NCI-H1048 (cell line): ENCODE results near the gene MPRIP.
"Not testable (repeated sequence)": the region's sequence is repeated elsewhere in the genome, so short reads cannot be mapped to it uniquely, and the experiment has no call there.

Experiments used
- DNase-seq: peaks from one replicate; lab custom pipeline; 2025; lab: John Stamatoyannopoulos, UW

Gene MPRIP

DNA sequence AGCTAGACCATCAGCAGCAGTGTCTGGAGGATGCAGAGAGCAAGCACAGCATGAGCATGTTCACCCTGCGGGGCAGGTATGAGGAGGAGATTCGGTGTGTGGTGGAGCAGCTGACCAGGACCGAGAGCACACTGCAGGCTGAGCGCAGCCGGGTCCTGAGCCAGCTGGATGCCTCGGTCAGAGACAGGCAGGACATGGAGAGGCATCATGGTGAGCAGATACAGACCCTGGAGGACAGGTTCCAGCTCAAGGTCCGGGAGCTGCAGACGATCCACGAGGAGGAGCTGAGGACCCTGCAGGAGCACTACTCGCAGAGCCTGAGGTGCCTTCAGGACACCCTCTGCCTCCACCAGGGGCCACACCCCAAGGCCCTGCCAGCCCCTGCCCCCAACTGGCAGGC, 125.1 kb downstream of the MPRIP start:
- no peak for DNase-seq

DNA sequence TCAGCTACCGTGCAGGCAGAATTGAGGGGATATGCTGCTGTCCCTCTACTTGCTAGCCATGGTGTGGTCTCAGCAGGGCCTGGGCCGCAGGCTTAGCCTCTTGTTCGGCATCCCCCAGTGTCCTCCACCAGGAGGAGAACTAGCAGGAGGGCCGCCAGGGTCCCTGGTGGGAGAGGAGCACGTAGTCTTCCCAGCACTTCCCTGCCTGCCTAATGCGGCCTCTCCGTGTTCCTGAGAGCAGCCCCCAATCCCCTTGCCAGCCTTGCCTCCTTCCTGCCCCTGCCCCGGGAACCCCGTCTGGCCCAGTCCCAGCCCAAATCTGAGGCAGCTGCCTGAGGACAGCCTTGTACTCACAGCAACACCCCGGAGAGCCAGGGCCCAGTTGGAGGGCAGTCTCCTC, 125.7 kb downstream of the MPRIP start:
- DNase-seq: no peak

DNA sequence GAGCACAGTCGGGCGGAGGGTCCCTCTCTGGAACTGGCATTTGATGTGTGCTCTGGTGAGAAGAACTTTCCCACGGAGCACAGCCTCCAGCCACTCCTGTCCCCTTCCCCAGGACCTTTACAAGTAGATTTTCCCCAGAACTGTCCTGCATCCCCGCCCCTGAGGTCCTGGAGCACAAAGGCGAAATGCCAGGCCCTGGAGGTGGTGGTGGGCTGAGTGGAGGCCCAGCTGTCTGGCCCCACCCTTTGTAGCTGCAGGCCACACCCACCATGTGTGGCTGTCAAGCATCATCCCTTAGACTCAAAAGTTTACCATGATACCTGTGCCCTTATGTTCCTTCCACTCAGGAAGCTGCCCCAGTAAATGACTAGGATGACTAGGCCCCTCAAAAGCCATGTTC, 126.1 kb downstream of the MPRIP start:
- DNase-seq: no peak

DNA sequence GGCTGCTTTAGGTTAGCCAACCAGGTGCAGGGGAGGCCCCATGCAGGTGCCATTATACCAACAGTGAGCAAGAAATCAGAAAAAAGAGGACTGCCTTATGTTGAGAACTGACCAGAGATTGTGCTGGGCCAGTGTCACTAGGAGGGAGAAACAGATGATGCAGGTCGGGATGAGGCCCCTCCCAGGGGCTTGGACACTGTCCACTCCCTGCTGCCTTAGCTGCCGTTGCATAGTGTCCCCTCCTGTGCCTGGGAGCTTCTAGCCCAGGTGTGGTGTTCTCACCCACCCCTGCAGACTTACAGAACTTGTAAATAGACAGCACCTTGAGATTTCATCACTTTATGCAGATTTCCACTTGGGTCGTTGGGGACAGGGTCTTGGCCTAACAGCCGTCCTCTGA, 127.1 kb downstream of the MPRIP start:
- DNase-seq: no peak

DNA sequence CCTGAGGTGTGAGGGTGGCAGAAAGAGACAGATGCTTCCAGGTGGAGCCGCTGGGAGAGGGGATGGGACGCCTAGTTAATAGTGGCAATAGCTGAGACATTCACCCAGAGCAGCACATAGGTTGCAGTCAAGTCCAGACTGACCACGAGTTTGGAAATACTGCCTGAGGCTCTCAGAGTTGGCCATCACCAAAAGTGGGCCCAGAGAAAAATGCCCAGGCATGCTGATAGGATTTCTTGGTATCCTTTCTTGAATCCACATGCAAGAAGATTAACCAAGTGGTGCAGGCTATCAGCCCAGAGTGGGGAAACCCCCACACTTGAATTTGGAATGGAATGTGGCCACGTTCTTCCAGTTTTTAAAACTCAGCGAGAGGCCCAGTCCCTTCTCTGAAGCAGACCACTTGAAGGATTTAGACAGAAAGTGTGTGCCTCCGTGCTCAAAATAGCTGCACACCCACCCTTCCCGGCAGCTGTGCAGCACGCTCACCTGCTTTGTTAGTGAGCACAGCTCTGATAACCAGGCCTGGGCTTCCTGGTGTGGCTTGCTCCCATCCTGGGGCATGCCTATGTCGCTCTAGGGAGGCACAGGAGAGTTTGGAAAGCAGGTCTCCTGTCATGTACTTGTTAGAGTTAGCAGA, 128.2 kb downstream of the MPRIP start:
- DNase-seq: no peak

DNA sequence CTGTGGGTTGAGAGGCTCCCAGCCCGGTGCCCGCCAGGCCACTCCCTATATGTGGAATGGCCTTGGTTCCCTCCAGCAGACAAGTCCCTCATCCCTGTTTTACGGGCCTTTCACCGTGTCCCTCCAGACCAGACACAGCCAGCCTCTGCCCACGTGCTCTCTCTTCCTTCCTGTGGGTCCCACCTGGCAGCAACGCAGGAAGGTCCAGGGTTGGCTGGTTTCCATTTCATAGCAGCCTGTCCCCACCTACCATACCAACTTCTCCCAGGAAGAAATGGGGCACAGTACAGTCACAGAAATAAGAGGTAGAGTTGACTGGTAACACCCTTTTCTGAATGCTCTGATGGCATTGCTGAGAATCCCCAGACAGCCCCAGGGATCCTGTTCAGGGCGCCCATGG, 128.9 kb downstream of the MPRIP start:
- no peak for DNase-seq

DNA sequence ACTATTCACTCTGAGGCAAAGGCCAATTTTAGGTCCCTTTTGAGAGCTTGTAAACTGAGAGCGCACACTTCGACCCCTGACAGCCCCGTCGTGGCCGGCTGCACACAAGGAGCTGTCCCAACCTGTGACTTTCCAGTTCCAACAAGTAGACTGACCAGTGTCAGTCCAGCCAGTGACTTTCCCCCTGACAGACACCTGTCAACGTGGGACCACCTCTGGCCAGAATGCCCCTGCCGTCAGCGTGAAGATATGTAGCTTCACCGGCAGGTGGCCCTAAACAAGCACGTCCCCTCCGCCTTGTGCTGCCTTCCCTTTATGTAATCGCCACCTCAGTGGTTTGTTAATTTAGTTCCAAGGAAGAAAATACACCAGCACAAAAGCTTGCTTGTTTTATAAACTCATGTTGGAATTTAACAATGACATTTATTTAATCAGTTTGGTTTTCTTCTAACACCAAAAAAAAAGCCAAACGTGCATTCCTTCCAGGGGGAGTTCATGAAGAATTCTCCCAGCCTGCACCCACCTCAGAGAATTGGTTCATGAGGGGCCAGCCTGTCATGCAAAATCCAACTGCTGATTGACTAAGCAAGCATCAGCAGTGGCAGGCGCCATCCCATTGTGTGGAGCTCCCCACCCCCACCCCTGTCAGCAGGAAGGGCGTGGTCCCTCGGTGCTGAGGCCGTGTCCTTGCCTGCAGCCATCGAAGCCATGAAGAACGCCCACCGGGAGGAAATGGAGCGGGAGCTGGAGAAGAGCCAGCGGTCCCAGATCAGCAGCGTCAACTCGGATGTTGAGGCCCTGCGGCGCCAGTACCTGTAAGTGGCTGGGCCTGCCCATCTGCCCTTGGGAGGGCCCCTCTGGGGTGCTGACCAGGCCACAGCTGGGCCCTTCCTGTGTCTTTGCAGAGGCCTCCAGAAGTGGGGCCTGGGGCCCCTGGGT, 130.0 kb downstream of the MPRIP start:
- no peak for DNase-seq

DNA sequence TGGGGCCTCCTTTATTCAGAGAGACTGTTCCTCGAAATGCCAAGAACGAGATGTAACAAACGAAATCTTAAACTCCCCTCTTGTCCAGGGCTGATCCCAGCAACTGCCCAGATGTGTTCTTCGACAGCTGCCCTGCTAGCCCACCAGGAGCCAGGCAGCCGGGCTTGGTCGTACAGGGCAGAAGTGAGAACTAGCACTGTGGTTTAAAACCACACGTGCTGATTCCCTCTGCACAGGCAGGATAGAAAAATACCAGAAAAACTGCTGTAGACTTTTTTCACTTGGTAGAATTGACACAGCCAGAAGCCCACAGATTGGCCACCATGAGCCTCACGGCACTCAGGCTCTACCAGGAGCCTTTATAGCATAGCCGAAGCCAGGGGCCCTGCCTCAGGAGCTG, 130.7 kb downstream of the MPRIP start:
- DNase-seq: no peak

DNA sequence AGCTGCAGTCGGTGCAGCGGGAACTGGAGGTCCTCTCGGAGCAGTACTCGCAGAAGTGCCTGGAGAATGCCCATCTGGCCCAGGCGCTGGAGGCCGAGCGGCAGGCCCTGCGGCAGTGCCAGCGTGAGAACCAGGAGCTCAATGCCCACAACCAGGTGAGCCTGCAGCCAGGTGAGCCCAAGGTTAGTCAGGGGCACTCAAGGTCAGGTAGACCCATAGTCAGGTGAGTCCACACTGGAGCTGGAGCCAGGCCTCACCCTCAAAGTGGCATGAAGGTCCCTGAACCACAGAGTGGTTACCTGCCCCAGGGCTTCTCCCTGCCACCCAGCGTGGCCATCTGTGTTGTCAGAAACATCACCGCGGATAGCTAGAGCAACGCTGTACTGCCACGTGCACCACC, 131.7 kb downstream of the MPRIP start:
- no peak for DNase-seq

DNA sequence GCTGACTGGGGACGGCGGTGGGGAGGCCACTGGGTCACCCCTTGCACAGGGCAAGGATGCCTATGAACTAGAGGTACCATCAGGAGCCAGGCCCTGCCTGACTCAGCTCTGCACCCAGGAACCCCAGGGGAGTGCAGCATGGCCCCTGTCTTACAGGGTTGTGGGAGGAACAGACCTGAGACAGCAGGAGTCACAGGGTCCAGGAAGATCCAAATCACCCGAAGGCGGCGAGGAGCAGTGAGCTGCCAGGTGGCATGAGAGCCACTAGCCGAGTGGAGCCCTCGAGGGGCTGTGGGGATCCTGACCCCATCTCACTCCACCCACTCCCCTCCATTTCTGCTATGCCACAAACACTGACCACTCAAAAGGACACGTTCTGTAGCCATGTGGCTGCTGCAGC, 133.1 kb downstream of the MPRIP start:
- no peak for DNase-seq

DNA sequence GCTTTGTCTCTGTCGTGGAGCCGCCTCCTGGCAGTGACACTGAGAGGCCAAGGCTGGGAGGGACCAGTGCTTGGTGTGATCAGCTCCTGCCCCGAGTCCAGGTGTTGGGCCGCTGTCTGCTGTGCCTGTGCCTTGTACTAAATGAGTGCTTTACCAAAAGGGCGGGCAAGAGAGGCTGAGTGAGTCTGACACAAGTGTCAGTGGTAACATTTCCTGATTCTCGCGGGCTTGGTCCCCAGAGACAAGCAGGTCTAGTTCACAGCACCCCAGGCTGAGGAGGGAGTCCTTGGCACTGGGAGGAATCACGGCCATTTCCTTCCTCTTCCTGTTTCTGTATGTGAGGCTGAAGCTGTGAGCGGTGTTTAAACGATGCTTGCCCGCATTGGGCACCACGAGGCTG, 133.7 kb downstream of the MPRIP start:
- DNase-seq: no peak

DNA sequence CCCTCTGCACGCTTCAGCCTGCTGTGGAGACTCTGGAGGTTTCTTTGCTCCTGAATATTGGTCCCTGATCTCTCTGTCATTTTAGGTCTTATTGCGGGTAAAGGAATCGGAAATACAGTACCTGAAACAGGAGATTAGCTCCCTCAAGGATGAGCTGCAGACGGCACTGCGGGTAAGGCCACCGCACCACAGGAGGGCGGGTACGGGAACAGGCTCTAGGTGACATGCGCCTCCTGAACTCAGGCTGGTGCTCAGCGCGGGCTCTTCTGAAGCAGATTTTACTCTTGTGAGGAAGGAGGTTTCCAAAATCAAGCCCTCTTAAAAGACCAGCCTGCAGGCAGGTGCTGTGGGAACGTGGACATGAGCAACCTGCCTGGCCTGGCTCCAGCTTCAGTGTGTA, 134.1 kb downstream of the MPRIP start:
- no peak for DNase-seq

DNA sequence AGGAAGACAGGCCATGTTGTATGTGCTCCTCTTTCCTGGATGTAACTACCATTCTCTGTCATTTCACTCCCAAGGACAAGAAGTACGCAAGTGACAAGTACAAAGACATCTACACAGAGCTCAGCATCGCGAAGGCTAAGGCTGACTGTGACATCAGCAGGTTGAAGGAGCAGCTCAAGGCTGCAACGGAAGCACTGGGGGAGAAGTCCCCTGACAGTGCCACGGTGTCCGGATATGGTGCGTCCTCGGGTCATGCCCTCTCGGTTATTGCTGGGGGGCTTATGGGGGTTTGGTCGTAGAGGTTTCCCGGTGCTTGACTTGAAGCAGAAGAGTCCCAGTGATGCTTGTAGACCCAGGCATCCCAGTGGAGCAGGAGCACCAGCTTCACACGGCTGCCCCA, 134.9 kb downstream of the MPRIP start:
- no peak for DNase-seq

DNA sequence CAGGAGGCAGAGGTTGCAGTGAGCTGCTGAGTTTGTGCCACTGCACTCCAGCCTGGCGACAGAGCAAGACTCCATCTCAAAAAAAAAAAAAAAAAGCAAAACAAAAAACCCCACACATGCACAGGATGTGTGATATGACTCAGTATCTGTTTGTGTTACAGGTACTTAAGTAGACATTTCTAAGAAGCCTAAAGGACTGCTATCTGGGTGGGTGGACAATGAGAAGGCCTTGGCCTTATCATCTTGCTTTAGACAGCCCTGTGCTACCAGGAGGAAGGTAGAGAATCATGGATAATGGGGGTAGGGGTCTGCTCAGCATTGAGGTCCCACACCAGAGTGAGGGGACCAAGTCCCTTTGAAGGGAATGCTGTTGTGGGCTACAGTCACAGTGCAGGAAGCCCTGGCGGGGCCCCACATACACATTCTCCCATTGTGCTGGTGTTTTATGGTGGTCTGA, 137.1 kb downstream of the MPRIP start:
- no peak for DNase-seq

DNA sequence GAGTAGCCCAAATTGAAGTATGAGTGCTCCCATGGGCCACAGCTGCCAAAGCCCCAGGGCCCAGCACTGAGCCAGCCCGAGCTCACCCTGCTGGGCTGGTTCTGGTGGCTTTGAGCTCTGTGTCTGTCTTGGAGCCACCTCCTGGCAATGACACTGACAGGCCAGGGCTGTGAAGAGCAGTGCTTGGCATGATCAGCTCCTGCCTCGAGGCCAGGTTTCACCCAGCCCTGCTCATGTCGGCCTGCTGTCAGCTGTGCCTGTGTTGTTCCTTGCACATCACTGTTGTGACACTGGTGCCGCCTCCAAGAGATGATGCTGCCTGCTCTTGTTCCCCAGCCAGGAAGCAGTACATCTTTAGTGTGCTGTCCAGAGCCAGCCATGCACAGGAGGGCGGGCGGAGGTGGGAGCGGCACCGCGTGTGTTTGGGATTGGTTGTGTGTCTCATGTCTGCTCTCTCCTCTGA, 137.9 kb downstream of the MPRIP start:
- no peak for DNase-seq

DNA sequence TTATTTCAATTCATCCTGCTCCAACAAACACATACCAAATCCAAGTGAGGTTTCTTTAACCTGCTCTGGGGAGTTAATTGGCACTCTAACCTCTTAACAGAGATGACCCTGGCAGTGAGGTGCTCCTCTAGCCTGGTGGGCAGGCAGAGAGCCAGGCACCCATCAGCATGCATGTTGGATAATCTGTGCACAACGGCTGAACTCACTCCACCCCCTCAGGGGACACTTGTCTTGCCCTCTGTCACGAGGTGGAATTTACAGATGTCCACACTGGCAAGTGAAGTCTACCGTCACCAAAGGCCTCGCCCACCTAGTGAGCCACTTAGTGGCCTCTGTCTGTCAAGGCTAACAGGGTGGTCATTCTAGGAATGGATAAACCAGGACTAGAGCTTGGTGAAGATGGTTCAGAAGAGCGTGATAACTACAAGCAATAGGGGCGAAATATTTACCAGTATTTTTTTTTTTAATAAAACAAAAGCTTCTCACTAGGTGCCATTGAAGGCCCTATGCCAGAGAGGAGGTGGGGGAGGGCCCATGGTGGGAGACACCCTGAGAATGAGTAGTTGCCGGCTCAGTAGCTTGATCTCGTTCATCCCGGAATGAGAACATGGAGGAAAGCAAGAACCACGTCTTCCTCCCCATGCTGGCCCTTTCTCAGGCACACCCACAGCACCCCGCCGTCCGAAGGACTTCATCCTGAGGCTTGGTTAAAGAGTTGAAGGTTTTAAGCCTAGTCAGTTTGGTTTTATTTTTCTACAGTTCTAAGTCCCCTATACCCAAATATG, 138.7 kb downstream of the MPRIP start:
- DNase-seq: no peak

DNA sequence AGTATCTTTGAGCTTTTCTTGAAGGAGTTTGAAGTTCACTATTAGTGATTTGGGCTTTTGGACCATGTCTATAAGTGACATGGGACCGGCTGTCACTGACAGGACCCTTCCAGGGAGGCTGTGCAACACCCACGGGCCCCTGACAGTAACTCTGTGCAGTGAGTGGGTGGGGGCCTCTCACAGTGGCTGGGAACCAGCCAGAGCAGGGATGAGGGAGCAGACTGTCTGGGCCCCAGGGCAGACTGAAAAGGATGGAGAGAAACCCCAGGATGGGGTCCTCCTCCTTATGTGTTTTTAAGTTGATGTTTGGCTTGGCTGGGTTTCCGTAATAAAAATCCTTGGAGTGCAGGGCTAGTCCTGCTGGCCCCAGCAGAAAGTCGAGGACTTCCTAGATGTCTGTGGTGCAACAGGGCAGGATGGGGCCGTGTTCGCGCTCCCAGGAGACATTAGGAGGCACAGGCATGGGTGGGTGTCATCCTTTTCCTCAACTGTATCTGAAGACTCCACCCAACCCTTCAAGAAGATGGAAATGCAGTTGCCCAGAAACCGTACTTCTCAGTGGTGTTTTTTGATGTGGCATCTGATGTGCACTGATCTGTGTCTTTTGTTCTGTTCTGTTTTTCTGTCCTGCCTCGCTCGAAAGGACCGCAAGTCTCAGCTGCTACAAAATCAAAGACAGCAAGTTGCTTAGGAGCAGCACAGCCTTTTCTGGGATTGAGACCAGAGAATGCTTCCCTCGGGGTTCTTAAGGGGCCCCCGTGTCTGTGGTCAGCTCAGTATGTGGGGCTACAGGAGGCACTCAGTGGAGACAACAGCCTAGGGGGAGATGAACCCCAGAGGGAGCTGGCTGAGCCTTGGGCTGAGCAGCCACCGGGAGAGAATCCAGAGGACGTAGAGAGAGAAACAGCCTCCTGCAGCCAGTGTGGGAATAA, 139.7 kb downstream of the MPRIP start:
- no peak for DNase-seq

DNA sequence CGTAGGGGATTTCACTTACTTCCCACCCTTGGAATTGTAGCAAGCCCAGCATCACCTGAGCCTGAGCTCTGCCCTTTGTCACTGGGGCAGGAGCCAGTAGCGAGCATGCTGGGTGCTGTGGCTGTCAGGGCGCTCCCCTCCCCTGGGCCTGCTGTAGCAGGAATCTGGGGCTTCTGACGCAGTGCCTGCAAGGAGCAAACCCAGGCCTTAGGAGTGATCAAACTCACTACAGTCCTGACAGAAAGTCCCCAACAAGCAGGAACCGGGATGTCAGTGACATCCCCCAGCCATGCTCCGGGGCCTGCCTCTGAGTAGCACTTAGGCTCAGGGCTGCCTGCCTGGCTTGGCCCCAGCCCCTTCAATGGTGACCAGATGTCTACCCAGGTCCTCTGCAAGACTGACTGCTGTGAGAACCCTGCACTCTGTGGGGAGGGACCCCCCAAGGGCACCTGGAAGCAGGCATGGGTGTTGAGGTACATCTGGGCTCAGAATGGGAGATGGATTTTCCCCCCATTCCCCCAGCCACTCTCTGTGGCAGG, 140.4 kb downstream of the MPRIP start:
- DNase-seq: no peak

DNA sequence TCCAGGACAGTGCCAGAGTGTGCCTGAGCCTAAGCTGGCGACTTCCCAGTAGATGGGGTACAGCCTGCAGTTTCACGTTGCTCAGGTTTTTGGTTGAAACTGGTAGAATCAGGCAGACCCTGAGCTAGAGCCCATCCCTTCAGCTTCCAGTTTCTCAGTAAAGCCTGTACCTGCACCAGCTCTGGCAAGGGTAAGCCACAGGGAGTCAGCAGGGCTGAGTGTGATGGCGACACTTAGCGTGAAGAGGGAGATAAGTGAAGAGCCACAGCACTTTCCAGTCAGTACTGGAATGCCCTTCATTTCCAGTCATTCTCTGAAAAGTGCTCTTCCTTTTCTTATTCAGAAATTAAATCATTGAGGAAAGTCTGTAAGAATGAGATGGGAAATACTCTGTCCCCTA, 141.5 kb downstream of the MPRIP start:
- DNase-seq: no peak

DNA sequence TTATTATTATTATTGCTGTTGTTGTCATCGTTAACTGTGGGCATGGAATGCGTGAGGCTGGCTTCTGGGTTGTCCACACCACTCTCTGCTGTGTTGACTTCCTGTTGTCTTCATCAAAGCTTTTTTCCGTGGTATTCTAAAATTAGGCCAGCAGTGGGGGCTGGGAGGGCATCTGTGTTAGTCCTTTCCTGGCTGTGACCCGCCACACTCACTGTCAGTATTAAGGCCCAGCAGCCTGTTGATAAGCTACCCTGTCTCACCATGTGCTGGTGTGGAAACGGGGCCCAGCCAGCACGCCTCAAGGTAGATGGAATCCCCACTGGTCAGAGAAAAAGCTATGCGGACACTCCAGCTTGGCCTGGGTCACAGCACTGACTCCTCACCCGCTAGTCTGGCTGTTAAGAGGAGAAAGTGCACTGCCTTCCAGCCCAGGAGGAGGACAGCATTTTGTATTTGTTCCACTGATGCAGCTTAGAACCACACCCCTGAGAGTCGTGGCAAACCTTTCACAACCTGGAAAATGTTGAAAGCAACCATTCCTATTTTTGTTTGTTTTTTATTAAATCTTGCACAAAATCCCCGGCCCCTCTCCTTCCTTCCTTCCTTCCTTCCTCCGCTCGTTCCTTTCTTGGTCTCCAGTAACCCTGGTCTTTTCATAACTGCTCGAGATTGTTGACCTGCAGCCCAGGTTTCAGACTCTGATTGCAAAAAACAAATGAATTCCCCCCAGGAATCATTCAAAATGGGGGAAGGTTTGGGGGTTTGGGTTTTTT, 142.9 kb downstream of the MPRIP start:
- not testable (repeated sequence) for DNase-seq
